Mesodermal cell (in vitro differentiated cells): ENCODE results near the gene PTPN21.
"Not testable (repeated sequence)": the region's sequence is repeated elsewhere in the genome, so short reads cannot be mapped to it uniquely, and the experiment has no call there.

ENCODE experiments used
- H3K27ac ChIP-seq: 2 replicates; pipeline ENCODE4 v1.7.0; 2013; ENCODE audit warnings: mild to moderate bottlenecking, low read depth, low read length, moderate library complexity; ENCODE audit not compliant: severe bottlenecking
- H3K36me3 ChIP-seq: 2 replicates; pipeline ENCODE4 v1.7.1; 2013; ENCODE audit warnings: mild to moderate bottlenecking, low read length, moderate library complexity; ENCODE audit not compliant: control insufficient read depth, insufficient read depth
- H3K4me1 ChIP-seq: one replicate; pipeline ENCODE4 v1.7.1; 2013; ENCODE audit warnings: mild to moderate bottlenecking, low read length; ENCODE audit not compliant: insufficient read depth, control insufficient read depth, poor library complexity, severe bottlenecking
- H3K4me3 ChIP-seq: 2 replicates; pipeline ENCODE4 v1.7.0; 2013; ENCODE audit warnings: low read length, control low read depth, mild to moderate bottlenecking; ENCODE audit not compliant: insufficient read depth, poor library complexity, severe bottlenecking; ENCODE audit errors: extremely low read depth
- H3K9me3 ChIP-seq: 2 replicates; pipeline ENCODE4 v1.7.1; 2013; ENCODE audit warnings: mild to moderate bottlenecking, low read length, moderate library complexity; ENCODE audit not compliant: control insufficient read depth
- WGBS, 2 experiments: methylation state at CpG; one replicate each; pipeline ENCODE4 v1.1.5; 2013; ENCODE audit warnings: missing lambda C conversion rate in 2 of 2; ENCODE audit not compliant: insufficient coverage in 2 of 2; 5-methylcytosine and 5-hydroxymethylcytosine counted together

PTPN21 gene

GRCh38 chr14:88535149-88535548 lies 19.7 kb downstream of the PTPN21 start:
- H3K27ac ChIP-seq, result no peak overlapping the region
- H3K9me3 ChIP-seq, result peaks cover 3% of the 10 kb centered on the region
- no peak overlapping the region for H3K4me3 ChIP-seq
- WGBS, 2 experiments, result 31 to 59% methylated on average over 2 to 4 of the region's 4 CpGs
- H3K4me1 ChIP-seq, result peaks cover 5% of the 10 kb centered on the region
- H3K36me3 ChIP-seq, result peaks cover 59% of the 10 kb centered on the region

- Histone ChIP-seq H3K9me3 (peaks cover 4% of the 10 kb centered on the region), H3K27ac (no peak overlapping the region), H3K36me3 (peaks cover 70% of the 10 kb centered on the region), H3K4me1 (peaks cover 5% of the 10 kb centered on the region), H3K4me3 (no peak overlapping the region)
- 80 to 94% methylated on average over 3 to 4 of the region's 6 CpGs for WGBS, 2 experiments
Observed at GRCh38 chr14:88533064-88533602, 21.7 kb downstream of the PTPN21 start.

- H3K4me3 ChIP-seq, H3K27ac ChIP-seq, H3K9me3 ChIP-seq, H3K4me1 ChIP-seq: not testable (repeated sequence)
- H3K36me3 ChIP-seq, result peaks cover 76% of the 10 kb centered on the region
- WGBS, 2 experiments, result no CpG with 5 or more reads among the region's 1 CpG
Observed at GRCh38 chr14:88529889-88530288, 24.9 kb downstream of the PTPN21 start.

GRCh38 chr14:88522393-88522792 lies 32.4 kb downstream of the PTPN21 start:
- Histone ChIP-seq H3K27ac (no peak overlapping the region), H3K4me3 (no peak overlapping the region), H3K36me3 (peaks cover 23% of the 10 kb centered on the region), H3K9me3 (no peaks in the 10 kb centered on the region), H3K4me1 (no peaks in the 10 kb centered on the region)
- no CpG with 5 or more reads among the region's 3 CpGs for WGBS, 2 experiments

- H3K9me3 ChIP-seq, result no peaks in the 10 kb centered on the region
- no peaks in the 10 kb centered on the region for H3K4me1 ChIP-seq
- H3K27ac ChIP-seq, result no peak overlapping the region
- no peak overlapping the region for H3K4me3 ChIP-seq
- H3K36me3 ChIP-seq, result peaks cover 22% of the 10 kb centered on the region
- WGBS, 2 experiments, result 92 to 100% methylated on average over 2 of the region's 3 CpGs
Observed at GRCh38 chr14:88521818-88522217, 33.0 kb downstream of the PTPN21 start.

- H3K4me1 ChIP-seq, result no peaks in the 10 kb centered on the region
- peaks cover 32% of the 10 kb centered on the region for H3K36me3 ChIP-seq
- WGBS, 2 experiments, result 90 to 97% methylated on average over 2 of the region's 2 CpGs
- no peak overlapping the region for H3K27ac ChIP-seq
- no peak overlapping the region for H3K4me3 ChIP-seq
- no peaks in the 10 kb centered on the region for H3K9me3 ChIP-seq
Observed at GRCh38 chr14:88519907-88520306, 34.9 kb downstream of the PTPN21 start.

GRCh38 chr14:88518592-88519512 lies 36.0 kb downstream of the PTPN21 start:
- H3K27ac ChIP-seq, result no peak overlapping the region
- WGBS, 2 experiments, result 94% methylated on average over 2 of the region's 5 CpGs; no CpG with 5 or more reads in 1 of the 2 experiments
- no peaks in the 10 kb centered on the region for H3K4me1 ChIP-seq
- no peaks in the 10 kb centered on the region for H3K9me3 ChIP-seq
- no peak overlapping the region for H3K4me3 ChIP-seq
- peaks cover 33% of the 10 kb centered on the region for H3K36me3 ChIP-seq

- Histone ChIP-seq H3K27ac (no peak overlapping the region), H3K9me3 (no peaks in the 10 kb centered on the region), H3K4me3 (no peak overlapping the region), H3K36me3 (peaks cover 49% of the 10 kb centered on the region), H3K4me1 (no peaks in the 10 kb centered on the region)
- WGBS, 2 experiments, result 98 to 100% methylated on average over 4 to 6 of the region's 7 CpGs
Observed at GRCh38 chr14:88516861-88517357, 37.9 kb downstream of the PTPN21 start.

- no peaks in the 10 kb centered on the region for H3K9me3 ChIP-seq
Observed at GRCh38 chr14:88515499-88516221, 39.1 kb downstream of the PTPN21 start.

GRCh38 chr14:88507208-88507607 lies 47.6 kb downstream of the PTPN21 start:
- H3K36me3 ChIP-seq, result peaks cover 52% of the 10 kb centered on the region
- WGBS, 2 experiments, result no CpG with 5 or more reads among the region's 1 CpG
- H3K4me1 ChIP-seq, result no peaks in the 10 kb centered on the region

More at GRCh38 chr14:88515499-88516221, 39.1 kb downstream of the PTPN21 start:
- Histone ChIP-seq H3K36me3 (peaks cover 50% of the 10 kb centered on the region), H3K4me3 (no peak overlapping the region), H3K27ac (no peak overlapping the region), H3K4me1 (no peaks in the 10 kb centered on the region)
- WGBS, 2 experiments, result no CpG with 5 or more reads among the region's 1 CpG

More at GRCh38 chr14:88507208-88507607, 47.6 kb downstream of the PTPN21 start:
- H3K9me3 ChIP-seq, result no peaks in the 10 kb centered on the region
- H3K4me3 ChIP-seq, result no peak overlapping the region
- H3K27ac ChIP-seq, result no peak overlapping the region
